ENCODE results near the gene FOCAD.

The FOCAD gene

DNA sequence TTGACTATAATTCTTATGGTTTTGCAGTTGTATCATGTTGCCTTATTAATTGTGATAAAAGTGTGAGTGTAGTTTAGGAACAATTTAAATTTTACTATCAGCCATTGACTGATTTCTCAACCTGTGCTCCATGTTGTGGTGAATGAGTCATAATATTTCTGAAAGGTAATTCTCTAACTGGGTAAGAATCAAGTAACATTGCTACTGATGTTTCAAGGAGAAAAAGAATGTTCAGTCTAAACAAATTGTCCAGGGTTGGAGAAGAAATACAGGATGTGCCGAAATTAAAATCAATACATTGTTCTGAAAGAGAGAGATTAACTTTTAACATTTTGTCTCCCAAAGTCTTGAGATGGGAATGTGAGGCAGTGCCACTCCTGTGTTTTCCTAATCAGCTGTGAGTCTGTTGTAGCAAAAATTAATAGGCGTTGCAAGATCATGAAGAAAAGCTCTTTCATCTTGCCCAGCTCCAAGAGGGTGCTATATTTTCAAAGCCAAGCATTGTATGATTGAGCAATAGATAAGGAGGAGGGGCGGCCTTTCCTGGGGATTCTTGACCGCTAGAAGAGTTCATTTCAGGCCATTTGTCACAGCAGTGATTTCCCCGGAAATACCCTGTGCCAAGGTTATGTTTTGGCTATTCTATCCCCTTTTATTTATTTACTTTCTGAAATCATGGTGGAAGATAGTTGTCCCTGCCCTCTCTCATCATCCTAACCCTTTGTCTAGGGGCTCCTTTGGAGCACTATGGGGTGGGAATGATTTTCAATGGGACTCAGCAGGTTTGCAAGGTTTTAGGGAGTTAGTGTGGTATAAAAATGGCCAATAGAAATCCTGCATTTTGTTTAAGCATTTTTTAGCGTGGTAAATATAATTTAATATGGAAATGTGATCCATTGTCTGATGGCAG lies 151.6 kb downstream of the FOCAD start:
- no peak overlapping the region for H2BK15ac ChIP-seq (ENCODE audit: low read depth, poor library complexity, severe bottlenecking)
- no peak overlapping the region for H2BK5ac ChIP-seq (ENCODE audit: low read depth, low read length, poor library complexity, severe bottlenecking)
- DNase-seq: peak; percentile 48
- no peak overlapping the region for H3K18ac ChIP-seq (ENCODE audit: low read depth in 1 of 2, low read length in 2 of 2)
- H2BK120ac ChIP-seq (ENCODE audit: low read depth, low read length): no peak overlapping the region
- no peak overlapping the region for H3K23ac ChIP-seq (ENCODE audit: low read length in 2 of 2)
- no peaks in the 10 kb centered on the region for H3K27me3 ChIP-seq (ENCODE audit: control insufficient read depth in 1 of 2, insufficient read depth in 1 of 2, low read length in 2 of 2)
- H4K8ac ChIP-seq (ENCODE audit: low read length): no peak overlapping the region
- H4K91ac ChIP-seq (ENCODE audit: low read length): no peak overlapping the region
- no peak overlapping the region for H3K4me3 ChIP-seq (ENCODE audit: insufficient read depth in 1 of 2, low read depth in 1 of 2, low read length in 2 of 2)
- H3K79me1 ChIP-seq (replicated peaks; ENCODE audit: low read length, poor library complexity, severe bottlenecking): peaks cover 5% of the 10 kb centered on the region
- no peak overlapping the region for H3K14ac ChIP-seq (ENCODE audit: low read length in 2 of 2)
- H3K9me3 ChIP-seq (ENCODE audit: control insufficient read depth, low read length): peaks cover 5% of the 10 kb centered on the region
- H3K9ac ChIP-seq (ENCODE audit: low read length): no peak overlapping the region
- H2AFZ ChIP-seq (ENCODE audit: low read depth, low read length): no peak overlapping the region
- H3K36me3 ChIP-seq (ENCODE audit: control insufficient read depth in 1 of 2, insufficient read depth in 2 of 2, low read depth in 1 of 2, low read length in 2 of 2): peaks cover 4 to 20% of the 10 kb centered on the region in 2 experiments
- 85% methylated on average over 5 of the region's 6 CpGs for WGBS
- no peak overlapping the region for H2BK12ac ChIP-seq (ENCODE audit: low read length in 2 of 2)
- H3K4ac ChIP-seq (ENCODE audit: low read depth in 1 of 2, low read length in 2 of 2): no peak overlapping the region
- H3K4me1 ChIP-seq (ENCODE audit: control insufficient read depth, insufficient read depth, low read depth, low read length): no peaks in the 10 kb centered on the region
- peak overlapping the region; percentile 14 for H3K27ac ChIP-seq (ENCODE audit: low read length, poor library complexity, severe bottlenecking)
- no peak overlapping the region for H3K4me2 ChIP-seq (ENCODE audit: low read length, poor library complexity, severe bottlenecking)
- no peak overlapping the region for H2AK5ac ChIP-seq (ENCODE audit: low read length, severe bottlenecking)

DNA sequence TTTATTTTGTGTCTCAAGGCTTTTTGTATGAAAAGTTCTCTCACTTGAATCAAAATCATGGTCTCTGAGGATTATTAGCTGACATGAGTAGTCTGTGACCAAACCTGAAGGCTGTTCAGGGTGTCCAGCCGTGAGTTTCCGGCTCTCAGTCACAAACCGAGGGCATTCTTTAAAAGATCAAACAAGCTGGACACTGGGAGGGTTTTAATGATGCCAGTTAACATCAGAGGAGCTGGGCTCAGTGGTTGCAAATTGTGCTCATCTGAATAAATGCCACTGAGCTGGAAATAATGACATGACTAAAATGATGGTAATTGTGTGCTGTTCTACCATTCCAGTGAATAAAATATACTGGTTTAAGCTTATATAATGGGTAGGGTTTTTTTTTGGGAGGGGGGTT lies 153.1 kb downstream of the FOCAD start:
- Histone ChIP-seq H3K9ac (ENCODE audit: low read length) (no peak overlapping the region), H2BK120ac (ENCODE audit: low read depth, low read length) (no peak overlapping the region), H3K4ac (ENCODE audit: low read depth in 1 of 2, low read length in 2 of 2) (no peak overlapping the region), H3K4me1 (ENCODE audit: control insufficient read depth, insufficient read depth, low read depth, low read length) (no peaks in the 10 kb centered on the region), H3K4me2 (ENCODE audit: low read length, poor library complexity, severe bottlenecking) (no peak overlapping the region), H2BK12ac (ENCODE audit: low read length in 2 of 2) (no peak overlapping the region), H3K14ac (ENCODE audit: low read length in 2 of 2) (no peak overlapping the region), H4K8ac (ENCODE audit: low read length) (no peak overlapping the region), H3K23ac (ENCODE audit: low read length in 2 of 2) (no peak overlapping the region), H2BK5ac (ENCODE audit: low read depth, low read length, poor library complexity, severe bottlenecking) (no peak overlapping the region), H3K9me3 (ENCODE audit: control insufficient read depth, low read length) (peaks cover 8% of the 10 kb centered on the region), H3K27ac (ENCODE audit: low read length, poor library complexity, severe bottlenecking) (no peak overlapping the region), H3K27me3 (ENCODE audit: control insufficient read depth in 1 of 2, insufficient read depth in 1 of 2, low read length in 2 of 2) (no peaks in the 10 kb centered on the region), H2AK5ac (ENCODE audit: low read length, severe bottlenecking) (no peak overlapping the region), H2BK15ac (ENCODE audit: low read depth, poor library complexity, severe bottlenecking) (no peak overlapping the region), H3K4me3 (ENCODE audit: insufficient read depth in 1 of 2, low read depth in 1 of 2, low read length in 2 of 2) (no peak overlapping the region), H4K91ac (ENCODE audit: low read length) (no peak overlapping the region), H3K18ac (ENCODE audit: low read depth in 1 of 2, low read length in 2 of 2) (no peak overlapping the region), H2AFZ (ENCODE audit: low read depth, low read length) (no peak overlapping the region), H3K36me3 (ENCODE audit: control insufficient read depth in 1 of 2, insufficient read depth in 2 of 2, low read depth in 1 of 2, low read length in 2 of 2) (peaks cover 4 to 16% of the 10 kb centered on the region in 2 experiments), H3K79me1 (replicated peaks; ENCODE audit: low read length, poor library complexity, severe bottlenecking) (peaks cover 6% of the 10 kb centered on the region)
- DNase-seq: no peak
- WGBS: 90% methylated on average over 3 of the region's 3 CpGs

DNA sequence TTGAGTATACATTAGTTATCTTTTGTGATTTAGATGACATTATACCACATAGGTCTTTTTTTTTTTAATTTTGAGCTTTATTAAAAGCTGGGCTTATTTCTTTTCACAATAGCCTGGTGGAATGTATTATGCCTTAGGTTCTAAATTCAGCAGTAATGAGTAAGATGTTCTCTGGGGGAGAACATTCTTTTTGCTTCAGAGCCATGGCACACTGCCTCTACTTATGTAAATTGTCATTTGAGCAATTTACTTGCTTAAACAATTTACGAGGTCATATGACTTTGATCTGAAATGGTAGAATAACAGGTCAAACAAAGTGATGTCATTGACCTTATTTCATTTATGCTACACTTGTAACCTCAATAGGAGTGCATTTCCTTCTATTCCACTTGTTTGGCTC lies 154.2 kb downstream of the FOCAD start:
- Histone ChIP-seq H2BK15ac (ENCODE audit: low read depth, poor library complexity, severe bottlenecking) (no peak overlapping the region), H2BK120ac (ENCODE audit: low read depth, low read length) (no peak overlapping the region), H3K23ac (ENCODE audit: low read length in 2 of 2) (no peak overlapping the region), H2AFZ (ENCODE audit: low read depth, low read length) (no peak overlapping the region), H3K9ac (ENCODE audit: low read length) (no peak overlapping the region), H3K14ac (ENCODE audit: low read length in 2 of 2) (no peak overlapping the region), H3K4me3 (ENCODE audit: insufficient read depth in 1 of 2, low read depth in 1 of 2, low read length in 2 of 2) (no peak overlapping the region), H3K4ac (ENCODE audit: low read depth in 1 of 2, low read length in 2 of 2) (no peak overlapping the region), H3K4me2 (ENCODE audit: low read length, poor library complexity, severe bottlenecking) (no peak overlapping the region), H3K18ac (ENCODE audit: low read depth in 1 of 2, low read length in 2 of 2) (no peak overlapping the region), H2BK12ac (ENCODE audit: low read length in 2 of 2) (no peak overlapping the region), H3K4me1 (ENCODE audit: control insufficient read depth, insufficient read depth, low read depth, low read length) (no peaks in the 10 kb centered on the region), H2BK5ac (ENCODE audit: low read depth, low read length, poor library complexity, severe bottlenecking) (no peak overlapping the region), H3K79me1 (replicated peaks; ENCODE audit: low read length, poor library complexity, severe bottlenecking) (peaks cover 7% of the 10 kb centered on the region), H4K8ac (ENCODE audit: low read length) (no peak overlapping the region), H3K9me3 (ENCODE audit: control insufficient read depth, low read length) (peaks cover 12% of the 10 kb centered on the region), H3K27ac (ENCODE audit: low read length, poor library complexity, severe bottlenecking) (no peak overlapping the region), H3K36me3 (ENCODE audit: control insufficient read depth in 1 of 2, insufficient read depth in 2 of 2, low read depth in 1 of 2, low read length in 2 of 2) (peaks cover 4 to 16% of the 10 kb centered on the region in 2 experiments), H2AK5ac (ENCODE audit: low read length, severe bottlenecking) (no peak overlapping the region), H3K27me3 (ENCODE audit: control insufficient read depth in 1 of 2, insufficient read depth in 1 of 2, low read length in 2 of 2) (no peaks in the 10 kb centered on the region), H4K91ac (ENCODE audit: low read length) (no peak overlapping the region)
- WGBS: 100% methylated on average over 1 of the region's 1 CpG
- no peak for DNase-seq

DNA sequence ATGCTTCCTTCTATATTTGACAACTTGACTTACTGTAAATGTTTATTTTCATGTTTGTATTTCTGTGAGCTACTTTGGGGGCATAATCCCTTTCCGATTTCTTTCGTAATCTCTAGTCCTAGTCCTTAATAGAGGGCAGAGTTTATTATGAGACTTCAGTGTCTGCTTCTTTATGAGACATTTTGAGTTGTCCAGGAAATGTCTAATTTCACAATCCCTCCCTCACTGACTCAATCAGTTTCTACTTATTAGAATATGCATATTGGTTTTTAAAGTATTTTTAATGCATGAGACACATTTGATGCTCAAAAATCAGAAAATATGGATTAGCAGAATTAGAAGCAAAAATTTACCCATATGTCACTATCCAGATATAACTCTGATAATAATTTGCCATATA lies 160.9 kb downstream of the FOCAD start:
- WGBS: 90% methylated on average over 2 of the region's 2 CpGs
- no peak for DNase-seq
- H2AK5ac ChIP-seq (ENCODE audit: low read length, severe bottlenecking): no peak overlapping the region
- peaks cover 0 to under 1% of the 10 kb centered on the region in 2 experiments for H3K36me3 ChIP-seq (ENCODE audit: control insufficient read depth in 1 of 2, insufficient read depth in 2 of 2, low read depth in 1 of 2, low read length in 2 of 2)
- no peak overlapping the region for H3K23ac ChIP-seq (ENCODE audit: low read length in 2 of 2)
- H3K14ac ChIP-seq (ENCODE audit: low read length in 2 of 2): no peak overlapping the region
- H2BK12ac ChIP-seq (ENCODE audit: low read length in 2 of 2): no peak overlapping the region
- H2BK120ac ChIP-seq (ENCODE audit: low read depth, low read length): no peak overlapping the region
- H3K4me2 ChIP-seq (ENCODE audit: low read length, poor library complexity, severe bottlenecking): no peak overlapping the region
- peaks cover 1% of the 10 kb centered on the region for H3K79me1 ChIP-seq (replicated peaks; ENCODE audit: low read length, poor library complexity, severe bottlenecking)
- H3K9ac ChIP-seq (ENCODE audit: low read length): no peak overlapping the region
- no peak overlapping the region for H2BK15ac ChIP-seq (ENCODE audit: low read depth, poor library complexity, severe bottlenecking)
- peaks cover 9% of the 10 kb centered on the region for H3K9me3 ChIP-seq (ENCODE audit: control insufficient read depth, low read length)
- H3K4me1 ChIP-seq (ENCODE audit: control insufficient read depth, insufficient read depth, low read depth, low read length): no peaks in the 10 kb centered on the region
- H4K8ac ChIP-seq (ENCODE audit: low read length): no peak overlapping the region
- H2AFZ ChIP-seq (ENCODE audit: low read depth, low read length): no peak overlapping the region
- no peak overlapping the region for H3K18ac ChIP-seq (ENCODE audit: low read depth in 1 of 2, low read length in 2 of 2)
- no peak overlapping the region for H3K4me3 ChIP-seq (ENCODE audit: insufficient read depth in 1 of 2, low read depth in 1 of 2, low read length in 2 of 2)
- H3K27ac ChIP-seq (ENCODE audit: low read length, poor library complexity, severe bottlenecking): no peak overlapping the region
- no peak overlapping the region for H2BK5ac ChIP-seq (ENCODE audit: low read depth, low read length, poor library complexity, severe bottlenecking)
- H3K27me3 ChIP-seq (ENCODE audit: control insufficient read depth in 1 of 2, insufficient read depth in 1 of 2, low read length in 2 of 2): no peaks in the 10 kb centered on the region
- no peak overlapping the region for H4K91ac ChIP-seq (ENCODE audit: low read length)
- H3K4ac ChIP-seq (ENCODE audit: low read depth in 1 of 2, low read length in 2 of 2): no peak overlapping the region
